GM12874 (cell line): ENCODE measurements around the gene GRIK5.
A peak's percentile ranks its signal among the peaks of the same experiment; 100 is the strongest.

Experiments
- TF ChIP-seq, protein P1 (sequence below): IDR thresholded peaks from 2 replicates; pipeline ENCODE4 v1.5.1; 2011; ENCODE audit warnings: low read depth, mild to moderate bottlenecking, control low read depth, low read length, moderate library complexity; ENCODE audit not compliant: insufficient read depth

The GRIK5 gene

DNA sequence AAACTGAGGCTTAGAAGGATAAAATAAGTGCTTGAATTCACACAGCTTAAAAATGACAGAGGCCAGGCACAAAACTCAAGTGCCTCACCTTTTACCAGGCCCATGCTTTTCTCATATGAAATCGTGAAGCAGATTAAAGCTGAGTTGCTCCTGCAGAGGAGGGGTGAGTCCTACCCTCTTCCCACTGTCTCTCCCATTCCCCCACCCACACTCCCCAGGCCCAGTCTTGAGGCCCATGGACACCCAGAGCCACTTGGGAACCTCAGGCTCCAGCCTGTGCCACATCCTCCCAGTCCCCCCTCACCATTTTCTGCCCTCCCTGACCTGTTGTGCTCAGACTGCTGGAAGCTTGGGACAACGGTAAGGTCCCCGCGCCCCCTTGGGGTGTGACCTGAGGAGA lies 23.5 kb upstream of the GRIK5 start:
- TF ChIP-seq, protein P1, sequence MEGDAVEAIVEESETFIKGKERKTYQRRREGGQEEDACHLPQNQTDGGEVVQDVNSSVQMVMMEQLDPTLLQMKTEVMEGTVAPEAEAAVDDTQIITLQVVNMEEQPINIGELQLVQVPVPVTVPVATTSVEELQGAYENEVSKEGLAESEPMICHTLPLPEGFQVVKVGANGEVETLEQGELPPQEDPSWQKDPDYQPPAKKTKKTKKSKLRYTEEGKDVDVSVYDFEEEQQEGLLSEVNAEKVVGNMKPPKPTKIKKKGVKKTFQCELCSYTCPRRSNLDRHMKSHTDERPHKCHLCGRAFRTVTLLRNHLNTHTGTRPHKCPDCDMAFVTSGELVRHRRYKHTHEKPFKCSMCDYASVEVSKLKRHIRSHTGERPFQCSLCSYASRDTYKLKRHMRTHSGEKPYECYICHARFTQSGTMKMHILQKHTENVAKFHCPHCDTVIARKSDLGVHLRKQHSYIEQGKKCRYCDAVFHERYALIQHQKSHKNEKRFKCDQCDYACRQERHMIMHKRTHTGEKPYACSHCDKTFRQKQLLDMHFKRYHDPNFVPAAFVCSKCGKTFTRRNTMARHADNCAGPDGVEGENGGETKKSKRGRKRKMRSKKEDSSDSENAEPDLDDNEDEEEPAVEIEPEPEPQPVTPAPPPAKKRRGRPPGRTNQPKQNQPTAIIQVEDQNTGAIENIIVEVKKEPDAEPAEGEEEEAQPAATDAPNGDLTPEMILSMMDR: no peak

DNA sequence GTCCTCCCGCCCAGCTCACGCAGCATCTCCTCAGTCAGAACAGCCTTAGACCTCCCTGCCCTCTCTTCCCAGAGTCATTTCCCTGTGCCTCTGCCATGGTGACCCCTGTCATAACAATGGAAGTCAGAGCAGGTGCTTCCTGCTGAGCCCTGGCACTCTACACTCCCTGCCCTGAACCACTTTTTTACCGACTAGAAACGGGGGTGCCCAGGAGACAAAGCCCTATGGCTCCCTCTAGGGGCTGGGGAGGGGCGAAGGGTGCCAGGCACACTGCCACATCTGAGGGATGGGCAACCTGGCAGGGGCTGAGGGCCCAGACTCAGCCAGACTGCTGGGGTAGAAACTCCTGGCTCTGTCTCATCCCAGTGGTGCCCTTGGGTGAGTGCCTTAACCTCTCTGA lies 22.3 kb upstream of the GRIK5 start:
- TF ChIP-seq, protein P1: peak; percentile 63

DNA sequence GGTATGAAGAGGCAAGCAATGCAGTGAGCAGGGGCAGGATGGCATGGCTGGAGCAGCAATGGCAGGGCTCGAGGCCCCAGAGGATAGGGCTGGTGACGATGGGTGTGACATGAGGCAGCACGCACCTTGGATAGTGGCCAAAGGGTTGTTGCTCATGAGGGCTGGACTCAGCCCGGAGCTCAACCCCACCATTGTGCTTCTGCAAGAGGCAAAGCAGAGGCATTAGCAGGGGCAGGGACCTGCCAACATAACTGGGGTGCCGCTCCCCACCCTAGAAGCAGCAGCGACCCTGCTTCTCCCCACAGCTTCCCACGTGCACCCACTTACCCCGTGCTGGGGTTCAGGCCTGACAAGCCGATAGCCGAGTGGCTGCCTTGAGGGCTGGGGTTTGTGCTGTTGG lies 21.7 kb upstream of the GRIK5 start:
- TF ChIP-seq, protein P1: no peak

DNA sequence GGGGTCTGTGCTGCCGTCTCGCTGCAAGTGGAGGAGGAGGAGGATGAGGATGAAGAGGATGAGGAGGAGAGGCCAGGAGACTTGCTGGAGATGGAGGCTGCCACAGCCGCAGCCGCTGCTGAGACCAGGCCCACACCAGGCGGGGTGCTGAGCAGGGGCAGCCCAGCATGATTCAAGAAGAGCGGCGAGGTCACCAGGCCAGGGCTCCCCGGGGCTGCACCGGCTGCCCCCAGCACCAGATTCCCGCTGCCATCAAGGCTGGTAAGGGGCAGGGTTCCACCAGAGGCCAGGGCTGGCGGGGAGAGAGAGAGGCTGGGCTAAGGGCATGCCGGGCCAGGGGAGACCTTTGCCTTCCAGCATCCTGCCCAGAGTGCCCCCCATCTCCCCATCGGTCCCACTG lies 21.3 kb upstream of the GRIK5 start:
- TF ChIP-seq, protein P1: no peak

DNA sequence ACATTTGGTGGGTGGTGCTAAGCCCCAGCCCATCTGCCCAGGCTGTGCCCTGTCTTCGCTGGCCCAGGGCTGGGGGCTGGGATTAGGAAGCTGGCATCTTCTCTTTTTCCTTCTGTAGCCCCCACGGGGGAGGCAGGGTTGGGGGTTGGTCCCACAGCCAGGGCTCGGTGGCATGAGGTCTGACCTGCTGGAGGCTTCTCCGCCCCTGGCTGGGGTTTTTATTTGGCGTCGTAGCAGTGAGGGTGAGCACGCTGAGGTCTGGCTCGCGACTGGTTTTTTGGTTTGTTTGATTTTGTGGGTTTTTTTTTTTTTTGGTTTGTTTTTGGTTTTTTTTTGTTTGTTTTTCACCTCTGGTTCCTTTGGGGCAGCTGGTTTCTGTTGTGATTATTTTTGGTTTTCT lies 20.7 kb upstream of the GRIK5 start:
- TF ChIP-seq, protein P1: no peak

DNA sequence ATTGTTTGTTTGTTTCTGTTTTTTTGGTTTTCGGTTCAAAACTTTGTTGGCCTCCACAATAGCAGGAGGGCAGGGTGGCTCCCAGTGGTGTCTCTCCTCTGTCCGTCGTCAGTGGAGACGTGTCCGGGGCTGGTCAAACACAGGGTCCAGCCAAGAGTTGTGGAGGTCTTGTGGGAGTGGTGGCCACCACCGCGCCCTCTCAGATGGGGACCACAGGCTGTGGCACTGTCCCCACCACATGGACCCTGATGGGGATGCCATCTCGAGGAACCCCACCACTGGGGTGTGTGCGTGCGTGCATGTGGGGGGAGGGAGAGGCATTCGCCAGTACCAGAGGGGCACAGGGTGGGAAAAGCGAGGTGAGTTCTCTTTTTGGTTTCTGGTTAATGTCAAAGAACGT lies 19.8 kb upstream of the GRIK5 start:
- TF ChIP-seq, protein P1: no peak

DNA sequence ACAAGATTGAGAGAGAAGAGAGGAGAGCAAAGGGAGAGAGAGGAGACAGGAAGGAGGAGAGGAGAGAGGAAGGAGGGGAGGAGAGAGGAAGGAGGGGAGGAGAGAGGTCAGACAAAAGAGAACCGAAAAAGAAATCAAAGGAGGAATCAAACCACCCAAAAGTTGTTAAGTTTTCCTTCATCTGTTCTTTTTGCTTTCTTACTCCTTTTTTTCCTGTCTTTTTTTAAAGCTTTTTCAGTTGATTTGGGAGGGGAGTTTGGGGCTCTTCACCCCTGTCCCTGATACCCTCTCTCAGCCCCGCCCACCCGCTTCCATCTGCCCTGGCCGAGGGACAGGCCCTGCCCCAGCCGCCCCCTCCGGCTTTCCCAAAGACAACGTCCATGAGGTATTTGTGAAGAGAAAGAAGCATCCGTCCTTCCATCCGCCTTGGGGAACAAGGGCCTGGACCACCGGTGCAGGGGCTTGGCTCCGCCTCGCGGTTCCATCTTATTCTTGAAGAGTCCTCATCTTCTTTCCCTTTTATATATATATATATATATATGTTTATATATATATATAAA lies 19.3 kb upstream of the GRIK5 start:
- TF ChIP-seq, protein P1: no peak
